PC-3 (cell line): ENCODE results near the gene TAOK3. TPM values are rescaled to one million over a fixed set of nuclear protein-coding genes. Genes with fewer than 3 reads are reported as not detected.

Experiments used
- ATAC-seq: fragments of 200-7000 bp; cut with Tn5 transposase; 2 replicates; pipeline ENCODE4 v1.9.1; 2020; ENCODE audit warnings: mild to moderate bottlenecking, moderate library complexity
- BruUV-seq: library from RNA; stranded (reverse); fragments of 400-500 nt; replicated peaks from 2 replicates; lab custom pipeline; 2021; lab: Mats Ljungman, UMichigan
- CTCF ChIA-PET: fragments of 300-600 bp; sonication (Branson Sonifier 250); formaldehyde crosslinking; loops from one replicate; lab custom pipeline; 2022; ENCODE audit warnings: antibody characterized with exemption; lab: Charles Lee
- POLR2A ChIA-PET: fragments of 300-600 bp; sonication (Branson Sonifier 250); formaldehyde crosslinking; loops from one replicate; lab custom pipeline; 2022; ENCODE audit warnings: antibody characterized with exemption; ENCODE audit not compliant: unreplicated experiment; lab: Charles Lee
- DNase-seq: peaks from one replicate; pipeline ENCODE4 v3.0.0-alpha.2; 2015
- H2AFZ ChIP-seq: fragments of 300-600 bp; sonication (generic); 2 replicates; pipeline ENCODE4 v1.6.0; 2016; ENCODE audit warnings: antibody characterized with exemption, low read length
- H3F3A ChIP-seq: fragments of 300-600 bp; sonication (generic); one replicate; pipeline ENCODE4 v1.6.0; 2017; ENCODE audit warnings: antibody characterized with exemption, low read length, control low read depth, mild to moderate bottlenecking; ENCODE audit not compliant: unreplicated experiment
- H3K27ac ChIP-seq: fragments of 300-600 bp; sonication (generic); 2 replicates; pipeline ENCODE4 v1.5.1; 2016; ENCODE audit warnings: mild to moderate bottlenecking, low read length
- H3K27me3 ChIP-seq: fragments of 300-600 bp; sonication (generic); 2 replicates; pipeline ENCODE4 v1.6.1; 2016; ENCODE audit warnings: low read length, mixed read lengths
- H3K36me3 ChIP-seq: fragments of 300-600 bp; sonication (generic); 2 replicates; pipeline ENCODE4 v1.6.1; 2016; ENCODE audit warnings: low read depth, mixed run types, low read length, mixed read lengths
- H3K4me1 ChIP-seq: fragments of 300-600 bp; sonication (generic); 2 replicates; pipeline ENCODE4 v1.5.1; 2016; ENCODE audit warnings: low read length; ENCODE audit not compliant: insufficient read depth
- H3K4me2 ChIP-seq: fragments of 300-600 bp; sonication (generic); 2 replicates; pipeline ENCODE4 v1.6.0; 2016; ENCODE audit warnings: low read length
- H3K4me3 ChIP-seq: fragments of 300-600 bp; sonication (generic); 2 replicates; pipeline ENCODE4 v1.5.1; 2016; ENCODE audit warnings: mild to moderate bottlenecking, low read length, mixed read lengths
- H3K79me2 ChIP-seq: fragments of 300-600 bp; sonication (generic); 2 replicates; pipeline ENCODE4 v1.6.1; 2017; ENCODE audit warnings: low read length, mixed read lengths
- H3K9ac ChIP-seq: fragments of 300-600 bp; sonication (generic); 2 replicates; pipeline ENCODE4 v1.6.0; 2016; ENCODE audit warnings: mild to moderate bottlenecking, low read length
- H3K9me2 ChIP-seq: fragments of 300-600 bp; sonication (generic); replicated peaks from 2 replicates; pipeline ENCODE4 v1.6.1; 2016; ENCODE audit warnings: mixed run types, low read length, mixed read lengths
- H3K9me3 ChIP-seq: fragments of 300-600 bp; sonication (generic); 2 replicates; pipeline ENCODE4 v1.6.1; 2016; ENCODE audit warnings: low read length, mixed read lengths
- H4K20me1 ChIP-seq: fragments of 300-600 bp; sonication (generic); 2 replicates; pipeline ENCODE4 v1.6.1; 2016; ENCODE audit warnings: low read length, mixed read lengths
- EZH2 ChIP-seq: fragments of 300-600 bp; sonication (generic); IDR thresholded peaks from one replicate; pipeline ENCODE4 v1.6.1; 2017; ENCODE audit warnings: antibody characterized with exemption, mild to moderate bottlenecking, low read length; ENCODE audit not compliant: unreplicated experiment
- EZH2phosphoT487 ChIP-seq: fragments of 300-600 bp; sonication (generic); IDR thresholded peaks from 2 replicates; pipeline ENCODE4 v1.6.1; 2018; ENCODE audit warnings: mild to moderate bottlenecking, antibody characterized with exemption, low read length, borderline replicate concordance
- intact Hi-C: fragments of 100-400 bp; cut with micrococcal nuclease; formaldehyde crosslinking; loops from 2 replicates; pipeline ENCODE4 v1.9.0; 2023
- total RNA-seq: library from RNA; depleted of rRNA; stranded (reverse); fragments of >200 nt; gene quantifications from 2 replicates; pipeline ENCODE4 v1.2.3, GENCODE V29; 2014
- TF ChIP-seq, protein P1 (sequence below): fragments of 300-600 bp; sonication (generic); conservative IDR thresholded peaks from 2 replicates; pipeline ENCODE4 v1.5.1; 2017; ENCODE audit warnings: antibody characterized with exemption, low read depth, mild to moderate bottlenecking, low read length

Gene TAOK3
- total RNA-seq, 1 experiment from 2014 or later: 27.9 TPM

DNA sequence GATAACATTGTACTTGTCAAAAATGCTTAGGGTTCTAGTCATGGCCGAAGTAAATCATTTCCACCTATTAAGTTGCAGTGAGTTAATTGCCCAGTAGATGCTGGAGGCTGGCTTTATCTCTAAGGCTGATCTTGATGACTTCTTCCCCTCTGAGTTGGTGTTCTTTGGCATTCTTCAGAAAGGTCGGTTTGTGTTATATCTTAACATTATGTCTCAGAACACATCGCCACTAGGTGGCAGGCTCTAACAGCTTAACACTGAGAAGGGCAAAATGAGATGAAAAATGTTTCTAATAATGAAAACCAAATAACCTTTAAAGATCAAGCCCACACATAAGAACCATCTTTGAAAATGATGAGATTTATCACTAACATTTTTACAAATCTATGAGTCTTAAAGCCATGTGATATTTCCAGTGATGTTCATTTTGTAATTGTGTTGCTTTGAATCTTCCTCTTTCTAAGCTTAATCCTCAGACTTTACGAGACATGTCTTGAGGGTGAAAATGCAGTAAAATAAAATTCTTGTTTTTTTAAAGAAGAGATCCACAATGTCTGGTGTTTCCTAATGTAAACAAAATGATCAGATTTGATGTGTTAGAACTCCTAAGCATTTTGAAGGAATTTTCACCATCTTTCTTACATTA is 32.3 kb upstream of the TAOK3 start:
- no TSS peak for BruUV-seq
- Histone ChIP-seq H3K9ac (no peak overlapping the region), H4K20me1 (no peaks in the 10 kb centered on the region; the same call in 1 of the 2 replicates), H2AFZ (no peak overlapping the region), H3F3A (no peaks in the 10 kb centered on the region), H3K4me1 (no peaks in the 10 kb centered on the region), H3K4me2 (no peak overlapping the region), H3K36me3 (peaks cover 52% of the 10 kb centered on the region), H3K9me3 (no peaks in the 10 kb centered on the region), H3K27me3 (no peaks in the 10 kb centered on the region), H3K27ac (no peak overlapping the region), H3K79me2 (no peaks in the 10 kb centered on the region), H3K9me2 (no peaks in the 10 kb centered on the region), H3K4me3 (no peak overlapping the region)
- DNase-seq (peak; percentile 85), ATAC-seq (peak; percentile 83)
- TF ChIP-seq EZH2phosphoT487 (no peak), EZH2 (no peak)
- TF ChIP-seq, protein P1, sequence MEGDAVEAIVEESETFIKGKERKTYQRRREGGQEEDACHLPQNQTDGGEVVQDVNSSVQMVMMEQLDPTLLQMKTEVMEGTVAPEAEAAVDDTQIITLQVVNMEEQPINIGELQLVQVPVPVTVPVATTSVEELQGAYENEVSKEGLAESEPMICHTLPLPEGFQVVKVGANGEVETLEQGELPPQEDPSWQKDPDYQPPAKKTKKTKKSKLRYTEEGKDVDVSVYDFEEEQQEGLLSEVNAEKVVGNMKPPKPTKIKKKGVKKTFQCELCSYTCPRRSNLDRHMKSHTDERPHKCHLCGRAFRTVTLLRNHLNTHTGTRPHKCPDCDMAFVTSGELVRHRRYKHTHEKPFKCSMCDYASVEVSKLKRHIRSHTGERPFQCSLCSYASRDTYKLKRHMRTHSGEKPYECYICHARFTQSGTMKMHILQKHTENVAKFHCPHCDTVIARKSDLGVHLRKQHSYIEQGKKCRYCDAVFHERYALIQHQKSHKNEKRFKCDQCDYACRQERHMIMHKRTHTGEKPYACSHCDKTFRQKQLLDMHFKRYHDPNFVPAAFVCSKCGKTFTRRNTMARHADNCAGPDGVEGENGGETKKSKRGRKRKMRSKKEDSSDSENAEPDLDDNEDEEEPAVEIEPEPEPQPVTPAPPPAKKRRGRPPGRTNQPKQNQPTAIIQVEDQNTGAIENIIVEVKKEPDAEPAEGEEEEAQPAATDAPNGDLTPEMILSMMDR: peak; percentile 97
- intact Hi-C loops: loop anchor here (1.0 to 10.0 kb wide), 3 partner anchors 1008 to 1250 kb away; no protein-coding TSS in a partner anchor
- POLR2A ChIA-PET: no interaction called here
- CTCF ChIA-PET: interaction anchor here (0.6 kb wide), 1 partner anchor 183 kb away, joined by 17 read pairs; no protein-coding TSS in a partner anchor

DNA sequence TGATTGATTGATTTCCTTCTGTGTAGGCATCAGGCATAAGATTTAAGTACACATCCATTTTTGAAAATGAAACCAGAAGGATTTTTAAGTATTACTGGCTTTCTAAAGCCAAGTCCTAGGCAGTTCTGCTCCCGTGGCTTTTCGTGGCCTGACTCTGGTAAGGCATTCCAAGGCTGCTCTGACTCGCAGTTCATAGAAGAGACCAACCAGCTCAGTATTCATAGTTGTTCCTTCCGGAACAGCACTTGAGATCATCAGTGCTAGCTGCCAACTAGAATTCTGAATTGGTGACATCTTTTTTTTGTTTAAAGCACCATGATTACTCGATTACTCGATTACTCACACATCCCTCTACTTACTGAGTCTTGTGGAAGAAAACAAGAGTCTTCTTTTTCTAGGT is 29.5 kb upstream of the TAOK3 start:
- intact Hi-C loops: loop anchor here (10.0 kb wide), 1 partner anchor 1253 kb away; no protein-coding TSS in a partner anchor
- Histone ChIP-seq H2AFZ (no peak overlapping the region), H3K27ac (no peak overlapping the region), H3K9me3 (no peaks in the 10 kb centered on the region), H3K4me1 (no peaks in the 10 kb centered on the region), H3K36me3 (peaks cover 54% of the 10 kb centered on the region), H3K9me2 (no peaks in the 10 kb centered on the region), H4K20me1 (no peaks in the 10 kb centered on the region; the same call in 1 of the 2 replicates), H3K27me3 (no peaks in the 10 kb centered on the region), H3K4me2 (no peak overlapping the region), H3F3A (no peaks in the 10 kb centered on the region), H3K4me3 (no peak overlapping the region), H3K79me2 (no peaks in the 10 kb centered on the region), H3K9ac (no peak overlapping the region)
- CTCF ChIA-PET: no interaction called here
- POLR2A ChIA-PET: no interaction called here
- TF ChIP-seq EZH2phosphoT487: no peak
- TF ChIP-seq, protein P1: no peak
- no peak for TF ChIP-seq EZH2
- DNase-seq (no peak), ATAC-seq (peak; percentile 44; the same call in 1 of the 2 replicates)
- BruUV-seq: no TSS peak

DNA sequence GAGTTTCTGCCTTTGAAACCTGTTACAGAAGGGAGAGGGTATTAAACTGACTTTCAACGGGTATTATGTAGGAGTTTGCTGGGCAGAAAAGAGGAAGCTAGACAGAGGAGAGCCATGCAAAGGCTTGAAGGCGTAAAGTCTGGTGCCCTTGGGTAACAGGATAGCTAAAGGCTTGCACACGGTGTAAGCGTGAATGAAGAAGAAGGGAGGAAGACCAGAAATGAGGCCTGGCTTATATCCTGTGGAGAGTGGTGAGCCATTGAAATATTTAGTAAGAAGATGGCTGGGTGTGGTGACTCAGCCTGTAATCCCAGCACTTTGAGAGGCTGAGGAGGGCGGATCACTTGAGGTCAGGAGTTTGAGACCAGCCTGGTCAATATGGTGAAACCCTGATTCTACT is 26.2 kb upstream of the TAOK3 start:
- Histone ChIP-seq H3K4me1 (no peaks in the 10 kb centered on the region), H3K9me2 (no peaks in the 10 kb centered on the region), H3K27ac (no peak overlapping the region), H3K79me2 (no peaks in the 10 kb centered on the region), H3K4me3 (no peak overlapping the region), H3K27me3 (no peaks in the 10 kb centered on the region), H3K9me3 (no peaks in the 10 kb centered on the region), H3K9ac (no peak overlapping the region), H3K36me3 (peaks cover 52% of the 10 kb centered on the region), H3K4me2 (no peak overlapping the region), H2AFZ (no peak overlapping the region), H4K20me1 (no peaks in the 10 kb centered on the region), H3F3A (no peaks in the 10 kb centered on the region)
- no TSS peak for BruUV-seq
- DNase-seq (no peak), ATAC-seq (no peak)
- CTCF ChIA-PET: no interaction called here
- intact Hi-C loops: no loop called here
- POLR2A ChIA-PET: no interaction called here
- TF ChIP-seq EZH2phosphoT487: no peak
- no peak for TF ChIP-seq EZH2
- TF ChIP-seq, protein P1: no peak
